ENCODE data around the gene ASXL1. TPM values are rescaled to one million over a fixed set of nuclear protein-coding genes. Genes with fewer than 3 reads are reported as not detected.

The ASXL1 gene
- total RNA-seq, 1 donor from 2014 or later = 97.5 TPM

DNA sequence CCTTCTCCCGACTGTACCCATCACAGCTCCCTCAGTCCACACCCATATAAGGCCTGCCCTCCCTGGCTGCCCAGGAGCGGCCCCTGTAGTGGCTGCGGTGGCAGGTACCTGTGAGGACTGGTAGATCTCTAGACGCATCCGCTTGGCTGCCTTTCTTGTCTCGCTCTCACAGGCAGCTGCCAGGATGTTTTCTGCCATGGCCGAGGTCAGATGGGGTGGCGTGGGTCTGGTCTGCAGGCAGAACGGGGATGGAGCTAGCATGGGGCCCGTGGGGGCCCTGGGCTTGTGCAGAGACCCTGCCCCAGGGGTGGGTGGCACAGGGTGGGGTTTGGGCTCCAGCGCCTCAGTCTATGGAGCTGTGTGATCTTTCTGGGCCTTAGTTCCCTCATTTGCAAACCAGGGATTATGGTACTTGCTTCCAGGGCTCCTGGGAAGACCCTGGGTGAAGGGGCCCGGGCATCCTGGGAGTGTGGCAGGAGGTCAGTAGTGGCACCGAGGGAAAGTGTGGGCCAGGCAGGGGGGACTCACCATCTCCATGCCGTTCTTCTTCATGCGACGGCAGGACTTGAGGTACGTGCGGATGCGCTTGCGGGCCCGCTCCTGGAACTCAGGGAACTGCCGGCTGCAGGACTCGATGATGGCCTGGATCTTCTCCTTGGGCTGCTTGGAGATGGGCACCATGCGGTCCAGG is 94.8 kb downstream of the ASXL1 start:
- Histone ChIP-seq H3K9me3 (no peaks in the 10 kb centered on the region), H3K27ac (no peak overlapping the region), H3K4me3 (no peak overlapping the region), H3K4me1 (peaks cover 28% of the 10 kb centered on the region), H3K36me3 (peaks cover 0 to 22% of the 10 kb centered on the region in 2 donors), H3K27me3 (no peaks in the 10 kb centered on the region)
- intact Hi-C loops (cut with DNase I) = no loop called here
- TF ChIP-seq POLR2A (IDR thresholded peaks at IDR 0.05) (no peak), POLR2AphosphoS5 (IDR thresholded peaks at IDR 0.05; ENCODE audit: insufficient read depth in 1 of 2, low read depth in 1 of 2) (no peak)
- TF ChIP-seq, protein P1, sequence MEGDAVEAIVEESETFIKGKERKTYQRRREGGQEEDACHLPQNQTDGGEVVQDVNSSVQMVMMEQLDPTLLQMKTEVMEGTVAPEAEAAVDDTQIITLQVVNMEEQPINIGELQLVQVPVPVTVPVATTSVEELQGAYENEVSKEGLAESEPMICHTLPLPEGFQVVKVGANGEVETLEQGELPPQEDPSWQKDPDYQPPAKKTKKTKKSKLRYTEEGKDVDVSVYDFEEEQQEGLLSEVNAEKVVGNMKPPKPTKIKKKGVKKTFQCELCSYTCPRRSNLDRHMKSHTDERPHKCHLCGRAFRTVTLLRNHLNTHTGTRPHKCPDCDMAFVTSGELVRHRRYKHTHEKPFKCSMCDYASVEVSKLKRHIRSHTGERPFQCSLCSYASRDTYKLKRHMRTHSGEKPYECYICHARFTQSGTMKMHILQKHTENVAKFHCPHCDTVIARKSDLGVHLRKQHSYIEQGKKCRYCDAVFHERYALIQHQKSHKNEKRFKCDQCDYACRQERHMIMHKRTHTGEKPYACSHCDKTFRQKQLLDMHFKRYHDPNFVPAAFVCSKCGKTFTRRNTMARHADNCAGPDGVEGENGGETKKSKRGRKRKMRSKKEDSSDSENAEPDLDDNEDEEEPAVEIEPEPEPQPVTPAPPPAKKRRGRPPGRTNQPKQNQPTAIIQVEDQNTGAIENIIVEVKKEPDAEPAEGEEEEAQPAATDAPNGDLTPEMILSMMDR (IDR thresholded peaks at IDR 0.05) = no peak
- DNase-seq (ENCODE audit: extremely low spot score in 2 of 2) = no peak

DNA sequence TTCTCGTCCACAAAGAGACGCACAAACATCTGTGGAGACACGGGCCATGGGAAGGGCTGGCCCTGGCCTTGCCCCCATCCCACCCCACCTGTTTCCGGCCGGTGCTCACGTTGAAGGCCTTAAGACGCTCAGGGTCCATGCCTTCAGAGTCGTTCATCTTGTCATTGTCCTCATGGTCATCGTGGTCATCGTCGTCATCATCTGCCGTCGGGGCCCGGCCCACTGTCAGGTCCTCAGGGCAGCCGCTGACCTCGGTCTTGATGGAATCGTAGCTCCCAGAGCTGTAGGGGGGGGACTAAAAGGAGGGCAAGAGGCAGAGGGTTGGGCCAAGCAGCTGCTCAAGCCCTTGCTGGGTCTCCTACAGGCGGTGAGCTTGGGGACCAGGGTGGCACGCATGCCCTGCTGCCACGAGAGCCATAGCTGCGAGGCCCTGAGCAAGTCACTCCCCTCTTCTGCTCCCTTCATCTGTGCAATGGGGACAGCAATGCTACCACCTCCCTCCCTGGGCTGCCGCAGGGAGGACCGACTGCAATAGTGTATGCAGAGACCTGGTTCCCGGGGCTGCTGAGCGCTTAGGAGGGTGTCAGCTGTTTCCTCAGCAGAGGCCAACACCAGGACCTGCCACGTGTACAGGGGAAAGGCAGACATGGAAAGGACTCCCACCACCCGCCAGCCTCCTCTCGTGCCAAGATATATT is 95.5 kb downstream of the ASXL1 start:
- no peak for DNase-seq (ENCODE audit: extremely low spot score in 2 of 2)
- Histone ChIP-seq H3K4me1 (peaks cover 28% of the 10 kb centered on the region), H3K9me3 (no peaks in the 10 kb centered on the region), H3K27ac (no peak overlapping the region), H3K27me3 (no peaks in the 10 kb centered on the region), H3K4me3 (no peak overlapping the region), H3K36me3 (peaks cover 0 to 22% of the 10 kb centered on the region in 2 donors)
- intact Hi-C loops (cut with DNase I) = no loop called here
- TF ChIP-seq POLR2A (IDR thresholded peaks at IDR 0.05) = no peak
- TF ChIP-seq, protein P1 (IDR thresholded peaks at IDR 0.05) = no peak
- TF ChIP-seq POLR2AphosphoS5 (IDR thresholded peaks at IDR 0.05; ENCODE audit: insufficient read depth in 1 of 2, low read depth in 1 of 2) = no peak

DNA sequence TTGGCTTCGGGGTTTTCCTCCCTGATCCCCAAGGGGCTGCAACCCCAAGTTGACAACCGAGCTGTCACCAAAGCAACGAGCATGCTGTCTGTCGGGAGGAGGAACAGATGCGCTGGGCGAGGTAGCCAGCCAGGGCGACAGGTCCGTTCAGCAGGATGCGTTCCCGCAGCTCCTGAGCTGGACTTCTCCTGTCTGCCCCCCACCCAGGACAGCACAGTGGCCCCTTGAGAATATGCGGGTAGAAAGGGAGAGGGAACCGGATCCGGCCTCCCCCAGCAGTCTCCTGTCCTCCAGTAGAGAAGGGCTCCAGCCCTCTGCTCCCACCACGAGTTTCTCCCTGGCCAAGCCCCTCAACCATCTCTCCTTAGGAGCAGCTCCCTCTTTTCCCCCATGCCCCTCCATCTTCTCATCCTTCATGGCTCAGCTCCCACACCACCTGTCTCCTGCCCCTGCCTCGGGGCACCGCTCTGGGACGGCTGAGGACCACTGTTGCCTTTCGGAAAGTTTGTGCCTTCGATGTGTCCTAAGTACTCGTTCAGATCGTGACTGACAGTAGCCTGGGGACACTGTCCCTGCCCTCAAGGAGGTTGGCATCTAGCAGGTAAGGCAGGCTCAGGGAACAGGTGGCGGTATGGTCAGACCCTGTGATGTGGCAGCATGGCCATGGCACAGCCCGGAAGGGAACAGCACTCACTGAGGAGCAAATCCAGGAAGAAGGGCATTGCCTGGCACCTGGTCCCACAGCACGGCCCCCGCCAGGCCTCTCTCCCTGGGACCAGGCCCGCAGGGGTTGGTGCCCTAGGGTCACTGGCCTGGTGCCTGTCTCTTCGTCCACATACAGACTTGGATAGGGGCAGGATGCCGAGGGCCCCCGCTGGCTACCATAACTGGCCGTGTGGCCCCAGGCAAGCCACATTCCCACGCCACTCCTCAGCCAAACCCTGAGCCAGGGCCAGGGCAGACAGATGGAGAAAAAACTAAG is 96.3 kb downstream of the ASXL1 start:
- intact Hi-C loops (cut with DNase I) = no loop called here
- Histone ChIP-seq H3K9me3 (no peaks in the 10 kb centered on the region), H3K36me3 (peaks cover 0 to 22% of the 10 kb centered on the region in 2 donors), H3K27ac (no peak overlapping the region), H3K4me1 (peaks cover 22% of the 10 kb centered on the region), H3K4me3 (no peak overlapping the region), H3K27me3 (no peaks in the 10 kb centered on the region)
- TF ChIP-seq, protein P1 (IDR thresholded peaks at IDR 0.05) = no peak
- TF ChIP-seq POLR2A (IDR thresholded peaks at IDR 0.05) (no peak), POLR2AphosphoS5 (IDR thresholded peaks at IDR 0.05; ENCODE audit: insufficient read depth in 1 of 2, low read depth in 1 of 2) (no peak)
- no peak for DNase-seq (ENCODE audit: extremely low spot score in 2 of 2)

DNA sequence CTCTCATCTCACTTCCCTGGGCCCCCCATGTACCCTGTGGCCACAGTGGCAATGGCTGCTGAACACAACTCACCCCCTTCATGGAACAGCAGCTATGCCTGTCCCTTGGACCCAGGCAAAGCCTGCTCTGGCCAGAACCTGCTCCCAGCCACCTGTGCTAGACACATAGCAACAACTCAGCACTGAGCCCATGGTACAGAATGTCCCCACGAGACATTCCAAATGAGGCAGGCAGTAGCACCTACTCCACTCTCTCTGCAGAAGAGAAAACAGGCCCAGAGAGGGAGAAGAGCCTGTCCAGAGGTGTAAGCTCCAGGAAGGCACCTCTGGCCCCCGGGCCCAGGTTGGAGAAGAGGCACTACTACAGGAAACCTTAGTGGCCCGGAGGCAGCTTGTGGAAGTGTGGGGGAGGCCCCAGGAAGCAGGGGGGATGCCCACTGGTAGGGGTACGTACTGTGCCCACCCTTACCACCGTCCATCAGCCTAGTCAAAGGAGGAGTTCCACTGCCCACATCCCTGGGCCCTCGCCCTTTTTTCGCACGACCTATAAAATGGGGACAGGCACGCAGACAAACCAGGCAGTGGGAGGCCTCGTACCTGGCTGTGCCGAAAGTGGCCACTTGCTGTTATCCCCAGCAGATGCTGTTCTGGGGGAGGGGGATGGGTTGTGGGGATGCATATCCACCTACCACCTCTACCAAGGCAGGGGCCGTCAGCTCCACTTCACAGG is 97.2 kb downstream of the ASXL1 start:
- H3K4me3 ChIP-seq = no peak overlapping the region
- no peak for DNase-seq (ENCODE audit: extremely low spot score in 2 of 2)
- no peak overlapping the region for H3K27ac ChIP-seq
- no peaks in the 10 kb centered on the region for H3K9me3 ChIP-seq
- peaks cover 21% of the 10 kb centered on the region for H3K4me1 ChIP-seq
- H3K27me3 ChIP-seq = no peaks in the 10 kb centered on the region
- intact Hi-C loops (cut with DNase I) = no loop called here
- peaks cover 0 to 22% of the 10 kb centered on the region in 2 donors for H3K36me3 ChIP-seq
- TF ChIP-seq POLR2A (IDR thresholded peaks at IDR 0.05) = no peak
- TF ChIP-seq, protein P1 (IDR thresholded peaks at IDR 0.05) = no peak
- TF ChIP-seq POLR2AphosphoS5 (IDR thresholded peaks at IDR 0.05; ENCODE audit: insufficient read depth in 1 of 2, low read depth in 1 of 2) = no peak
